GM23248 (cell line): ENCODE data around the gene GNAL. TPM values are rescaled to one million over a fixed set of nuclear protein-coding genes. Genes with fewer than 3 reads are reported as not detected.

Experiments
- DNase-seq: peaks from one replicate; pipeline ENCODE4 v3.0.0-alpha.2; 2015
- H2AFZ ChIP-seq: fragments of 200-600 bp; sonication (generic); 2 replicates; pipeline ENCODE4 v1.6.1; 2016; ENCODE audit warnings: antibody characterized with exemption
- H3F3A ChIP-seq: fragments of 200-600 bp; sonication (generic); 2 replicates; pipeline ENCODE4 v1.6.1; 2016; ENCODE audit warnings: mild to moderate bottlenecking, antibody characterized with exemption, mixed run types; ENCODE audit not compliant: insufficient read depth
- H3K27ac ChIP-seq: fragments of 200-600 bp; sonication (generic); 2 replicates; pipeline ENCODE4 v1.5.1; 2016; ENCODE audit warnings: mild to moderate bottlenecking
- H3K27me3 ChIP-seq: fragments of 200-600 bp; sonication (generic); replicated peaks from 2 replicates; pipeline ENCODE4 v1.6.1; 2016; ENCODE audit warnings: mild to moderate bottlenecking; ENCODE audit not compliant: insufficient read depth
- H3K36me3 ChIP-seq: fragments of 200-600 bp; sonication (generic); 2 replicates; pipeline ENCODE4 v1.6.1; 2016; ENCODE audit warnings: low read depth, mild to moderate bottlenecking
- H3K4me1 ChIP-seq: fragments of 200-600 bp; sonication (generic); 2 replicates; pipeline ENCODE4 v1.6.1; 2016; ENCODE audit warnings: mild to moderate bottlenecking; ENCODE audit not compliant: insufficient read depth
- H3K4me2 ChIP-seq: fragments of 200-600 bp; sonication (generic); one replicate; pipeline ENCODE4 v1.6.1; 2016; ENCODE audit warnings: mild to moderate bottlenecking; ENCODE audit not compliant: unreplicated experiment
- H3K4me3 ChIP-seq: fragments of 200-600 bp; sonication (generic); 2 replicates; pipeline ENCODE4 v1.5.1; 2016; ENCODE audit warnings: mild to moderate bottlenecking
- H3K79me2 ChIP-seq: fragments of 200-600 bp; sonication (generic); 2 replicates; pipeline ENCODE4 v1.6.1; 2016; ENCODE audit warnings: mild to moderate bottlenecking; ENCODE audit not compliant: insufficient read depth
- H3K9ac ChIP-seq: fragments of 200-600 bp; sonication (generic); 2 replicates; pipeline ENCODE4 v1.6.1; 2016; ENCODE audit warnings: mild to moderate bottlenecking
- H3K9me2 ChIP-seq: fragments of 200-600 bp; sonication (generic); 2 replicates; pipeline ENCODE4 v1.6.1; 2016; ENCODE audit warnings: mixed run types, mild to moderate bottlenecking, moderate library complexity; ENCODE audit not compliant: insufficient read depth
- H3K9me3 ChIP-seq: fragments of 200-600 bp; sonication (generic); one replicate; pipeline ENCODE4 v1.6.1; 2017; ENCODE audit warnings: low read depth
- H4K20me1 ChIP-seq: fragments of 200-600 bp; sonication (generic); 2 replicates; pipeline ENCODE4 v1.6.0; 2016; ENCODE audit not compliant: insufficient read depth
- EZH2 ChIP-seq: fragments of 200-600 bp; sonication (generic); IDR thresholded peaks from 2 replicates; pipeline ENCODE4 v1.6.1; 2018; ENCODE audit warnings: antibody characterized with exemption, mild to moderate bottlenecking; ENCODE audit not compliant: insufficient read depth, poor library complexity, severe bottlenecking
- EZH2phosphoT487 ChIP-seq: fragments of 200-600 bp; sonication (generic); IDR thresholded peaks from 2 replicates; pipeline ENCODE4 v1.6.1; 2018; ENCODE audit warnings: antibody characterized with exemption, moderate library complexity, mild to moderate bottlenecking, low read depth; ENCODE audit not compliant: insufficient read depth
- WGBS, 2 experiments: methylation state at CpG; one replicate each; pipeline ENCODE4 v1.1.6; 2015 to 2017; ENCODE audit warnings: low lambda C conversion rate in 2 of 2, low coverage in 1 of 2; ENCODE audit errors: missing lambda C conversion rate in 2 of 2; 5-methylcytosine and 5-hydroxymethylcytosine counted together
- in situ Hi-C: fragments of 300-500 bp; cut with MboI; formaldehyde crosslinking; loops from 2 replicates; pipeline ENCODE4 v1.15.0; 2020
- polyA plus RNA-seq: library from polyadenylated mRNA; unstranded; fragments of >200 nt; fragmentation: Nextera tagmentation; extraction: Ambion mirVana; gene quantifications from 2 replicates; pipeline ENCODE4 v1.2.1, GENCODE V29; 2016
- total RNA-seq: library from RNA; depleted of rRNA; stranded (reverse); fragments of >200 nt; shearing (Covaris generic); gene quantifications from 2 replicates; pipeline ENCODE4 v1.2.3, GENCODE V29; 2014

Gene GNAL
- total and polyA plus RNA-seq, 2 experiments from 2014 or later, result 0.19 to 3.0 TPM

GRCh38 chr18:11767935-11768334 is 78.9 kb downstream of the GNAL start:
- no peaks in the 10 kb centered on the region for H3K9me3 ChIP-seq
- no peaks in the 10 kb centered on the region for H4K20me1 ChIP-seq
- in situ Hi-C loops, result no loop called here
- no peak overlapping the region for H3K4me2 ChIP-seq
- no peak overlapping the region for H3K4me3 ChIP-seq
- no peaks in the 10 kb centered on the region for H3K4me1 ChIP-seq
- no peak overlapping the region for H3K9ac ChIP-seq
- H3K36me3 ChIP-seq, result no peaks in the 10 kb centered on the region
- H3K79me2 ChIP-seq, result no peaks in the 10 kb centered on the region
- no peaks in the 10 kb centered on the region for H3K9me2 ChIP-seq
- H3K27me3 ChIP-seq, result no peaks in the 10 kb centered on the region
- 80% methylated on average over 4 of the region's 4 CpGs for WGBS, 2 experiments
- DNase-seq, result peak; percentile 39
- H2AFZ ChIP-seq, result no peak overlapping the region
- H3K27ac ChIP-seq, result no peak overlapping the region
- TF ChIP-seq EZH2 (no peak), EZH2phosphoT487 (no peak)
- H3F3A ChIP-seq, result no peaks in the 10 kb centered on the region

DNA sequence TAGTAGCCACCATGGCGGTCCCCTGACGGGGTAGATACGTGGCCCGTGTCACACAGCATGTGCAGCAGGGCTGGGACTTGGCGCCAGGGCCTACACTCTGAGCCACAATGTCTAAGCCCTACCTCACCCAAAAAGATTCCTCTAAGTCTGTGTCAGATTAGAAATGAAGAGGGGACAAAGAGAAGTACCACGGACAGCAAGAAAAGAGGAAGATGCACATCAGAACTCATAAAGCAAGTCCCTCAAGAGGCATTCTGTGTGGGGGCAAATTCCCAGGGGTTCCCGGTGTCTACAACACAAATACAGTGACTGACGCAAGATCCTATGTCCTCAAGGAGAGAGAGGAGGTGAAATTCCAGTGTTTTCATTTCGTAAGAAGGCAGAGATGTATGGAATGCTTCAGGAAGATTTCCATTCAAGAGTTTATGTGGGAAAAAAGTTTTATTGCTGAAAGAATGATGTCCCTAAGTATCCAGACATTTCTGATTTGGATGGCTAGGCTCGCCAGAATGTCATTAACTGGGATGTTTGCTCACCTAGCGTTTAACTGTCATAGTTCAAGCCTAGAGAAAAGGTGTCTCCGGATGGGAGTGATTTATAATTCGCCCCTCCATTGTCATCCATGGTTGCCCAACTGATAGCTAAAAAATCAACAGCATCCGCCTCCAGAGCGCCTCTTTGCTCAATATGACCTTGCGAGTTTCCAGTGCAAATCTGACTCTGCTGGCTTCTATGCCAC is 86.5 kb downstream of the GNAL start:
- in situ Hi-C loops, result no loop called here
- 61 to 64% methylated on average over 16 of the region's 16 CpGs for WGBS, 2 experiments
- Histone ChIP-seq H3K27ac (no peak overlapping the region), H3K79me2 (no peaks in the 10 kb centered on the region), H3K9me3 (no peaks in the 10 kb centered on the region), H3K4me2 (no peak overlapping the region), H3K9ac (no peak overlapping the region), H4K20me1 (no peaks in the 10 kb centered on the region), H3K27me3 (peaks cover 8% of the 10 kb centered on the region; the same call in 1 of the 2 replicates), H3K4me1 (no peaks in the 10 kb centered on the region), H3K9me2 (no peaks in the 10 kb centered on the region), H3K4me3 (no peak overlapping the region), H2AFZ (no peak overlapping the region), H3F3A (no peaks in the 10 kb centered on the region), H3K36me3 (no peaks in the 10 kb centered on the region)
- TF ChIP-seq EZH2phosphoT487 (no peak), EZH2 (no peak)
- no peak for DNase-seq

DNA sequence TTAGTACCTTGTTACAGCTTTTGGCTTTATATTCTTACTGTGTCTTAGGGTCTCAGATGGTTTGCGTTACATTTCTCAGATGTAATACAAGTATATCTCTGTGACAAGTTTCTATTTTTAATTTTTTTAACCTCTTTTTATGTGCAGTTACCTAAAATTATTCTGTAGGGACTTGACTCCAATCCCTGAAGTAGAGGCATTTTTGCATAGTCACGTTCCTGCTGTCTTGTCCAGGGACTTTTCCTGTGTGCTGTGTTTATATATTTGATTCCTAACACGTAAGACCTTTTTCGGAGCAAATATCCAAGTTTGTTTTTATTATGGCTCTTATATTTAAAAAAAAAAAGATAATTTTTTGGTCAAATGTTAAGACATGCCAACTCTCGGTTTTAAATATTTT is 91.0 kb downstream of the GNAL start:
- in situ Hi-C loops, result no loop called here
- Histone ChIP-seq H3K9me2 (no peaks in the 10 kb centered on the region), H3K79me2 (no peaks in the 10 kb centered on the region)

DNA sequence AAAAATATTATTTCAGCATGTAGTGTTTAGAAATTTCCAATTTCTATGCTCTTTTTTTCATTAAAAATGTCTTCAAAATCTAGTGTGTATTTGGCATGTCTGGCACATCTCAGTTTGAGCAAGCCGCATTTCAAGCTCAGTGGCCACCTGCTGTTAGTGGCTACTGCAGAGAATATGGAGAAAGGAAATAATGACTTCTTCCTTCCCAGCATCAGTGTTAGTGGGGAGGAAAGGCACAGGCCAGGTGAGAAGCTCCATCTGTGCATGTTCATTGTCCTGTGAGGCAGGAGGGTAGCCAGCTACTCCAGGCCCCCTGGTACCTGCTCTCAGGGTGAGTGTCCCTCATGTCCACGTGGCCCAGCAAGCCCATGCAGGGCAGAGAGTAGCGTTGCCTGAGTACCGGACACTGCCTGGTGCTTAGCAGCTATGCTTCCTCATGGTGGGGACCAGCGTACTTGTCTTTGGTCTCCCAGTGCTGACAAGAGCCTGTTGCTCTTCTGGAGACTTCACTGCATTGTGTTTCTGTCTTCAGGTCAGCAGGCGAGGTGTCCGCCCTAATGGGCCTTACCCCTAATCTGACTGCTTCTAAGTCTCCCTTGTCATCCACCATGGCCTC is 94.8 kb downstream of the GNAL start:
- H3K9me2 ChIP-seq, result no peaks in the 10 kb centered on the region
- no peaks in the 10 kb centered on the region for H4K20me1 ChIP-seq
- H3K4me2 ChIP-seq, result no peak overlapping the region
- peaks cover 8% of the 10 kb centered on the region; the same call in 1 of the 2 replicates for H3K27me3 ChIP-seq
- WGBS, 2 experiments, result 67 to 80% methylated on average over 7 of the region's 7 CpGs
- H3K36me3 ChIP-seq, result no peaks in the 10 kb centered on the region
- no peak overlapping the region for H3K4me3 ChIP-seq
- H3F3A ChIP-seq, result no peaks in the 10 kb centered on the region
- H3K4me1 ChIP-seq, result no peaks in the 10 kb centered on the region
- in situ Hi-C loops, result no loop called here
- no peak overlapping the region for H3K9ac ChIP-seq
- no peaks in the 10 kb centered on the region for H3K9me3 ChIP-seq
- TF ChIP-seq EZH2phosphoT487 (no peak), EZH2 (no peak)
- H3K27ac ChIP-seq, result no peak overlapping the region
- H3K79me2 ChIP-seq, result no peaks in the 10 kb centered on the region
- no peak overlapping the region for H2AFZ ChIP-seq
- DNase-seq, result no peak

More for the DNA sequence above, 91.0 kb downstream of the GNAL start:
- no peaks in the 10 kb centered on the region for H3F3A ChIP-seq
- 47 to 55% methylated on average over 5 of the region's 5 CpGs for whole genome bisulfite sequencing, 2 experiments
- H3K4me2 ChIP-seq, result no peak overlapping the region
- H3K9me3 ChIP-seq, result no peaks in the 10 kb centered on the region
- no peak overlapping the region for H3K4me3 ChIP-seq
- H4K20me1 ChIP-seq, result no peaks in the 10 kb centered on the region
- no peak overlapping the region for H3K9ac ChIP-seq
- no peaks in the 10 kb centered on the region for H3K4me1 ChIP-seq
- no peak overlapping the region for H2AFZ ChIP-seq
- TF ChIP-seq EZH2phosphoT487 (no peak), EZH2 (no peak)
- no peak overlapping the region for H3K27ac ChIP-seq
- H3K27me3 ChIP-seq, result peaks cover 8% of the 10 kb centered on the region; the same call in 1 of the 2 replicates
- DNase-seq, result no peak
- H3K36me3 ChIP-seq, result no peaks in the 10 kb centered on the region
